ENCODE measurements around the gene RNF41.
"Not testable (repeated sequence)": the region's sequence is repeated elsewhere in the genome, so short reads cannot be mapped to it uniquely, and the experiment has no call there.

The RNF41 gene

DNA sequence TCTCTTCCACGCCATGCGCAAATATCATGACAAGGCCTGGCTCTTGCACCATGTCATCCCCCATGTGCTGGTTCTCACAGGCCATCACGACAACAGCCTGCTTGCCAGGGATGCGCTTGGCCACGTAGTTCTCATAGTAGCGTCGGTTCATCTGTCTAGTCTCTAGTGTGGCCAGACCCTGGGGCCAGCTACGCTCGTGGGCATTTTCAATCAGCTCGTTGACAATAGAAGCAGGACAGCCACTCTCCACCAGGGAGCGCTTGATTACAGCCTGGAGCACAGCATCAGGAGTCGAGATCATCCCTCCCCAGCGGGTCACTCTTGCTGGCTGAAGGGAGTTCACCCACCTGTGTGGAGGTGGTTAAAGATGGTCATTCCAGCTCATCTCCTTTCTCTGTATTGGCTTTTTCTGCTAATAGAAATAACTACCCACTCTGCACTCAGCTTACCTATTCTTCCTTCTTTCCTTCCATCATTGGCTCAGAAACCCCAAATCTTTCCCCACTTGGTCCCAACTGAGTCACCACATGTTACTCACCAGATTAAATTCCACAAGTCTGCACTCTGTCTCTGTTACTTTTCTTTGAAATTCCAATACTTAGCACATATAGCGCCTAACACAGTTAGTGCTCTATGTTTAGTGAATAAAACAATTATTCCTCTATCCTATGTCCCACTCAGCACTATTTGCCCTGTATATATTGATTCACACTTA, 15.1 kb downstream of the RNF41 start:
- DNase-seq: no peak

- DNase-seq: no peak
Measured at GRCh38 chr12:56205445-56205844, 16.3 kb downstream of the RNF41 start.

DNA sequence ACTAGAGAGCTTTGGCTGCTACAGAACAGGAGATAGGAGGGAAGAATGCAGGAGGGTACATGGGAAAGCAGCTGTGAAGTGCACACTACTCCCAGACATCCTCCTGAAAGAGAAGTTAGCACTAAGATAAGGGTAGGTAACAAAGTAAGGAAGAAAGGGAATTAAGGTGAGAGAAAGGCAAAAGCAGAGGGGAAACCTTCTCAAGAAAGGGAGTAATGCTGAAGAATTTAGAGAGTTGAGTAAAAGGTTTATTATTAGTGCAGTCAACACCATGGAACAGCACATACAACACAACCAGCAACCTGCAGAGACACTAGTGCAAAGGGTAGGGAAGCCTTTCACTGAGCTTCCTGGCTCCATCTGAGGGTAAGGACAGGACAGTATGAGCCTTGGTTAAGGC, 17.4 kb downstream of the RNF41 start:
- no peak for DNase-seq

GRCh38 chr12:56202838-56203237, 18.9 kb downstream of the RNF41 start:
- no peak for DNase-seq

GRCh38 chr12:56202366-56202765, 19.4 kb downstream of the RNF41 start:
- no peak for DNase-seq

DNA sequence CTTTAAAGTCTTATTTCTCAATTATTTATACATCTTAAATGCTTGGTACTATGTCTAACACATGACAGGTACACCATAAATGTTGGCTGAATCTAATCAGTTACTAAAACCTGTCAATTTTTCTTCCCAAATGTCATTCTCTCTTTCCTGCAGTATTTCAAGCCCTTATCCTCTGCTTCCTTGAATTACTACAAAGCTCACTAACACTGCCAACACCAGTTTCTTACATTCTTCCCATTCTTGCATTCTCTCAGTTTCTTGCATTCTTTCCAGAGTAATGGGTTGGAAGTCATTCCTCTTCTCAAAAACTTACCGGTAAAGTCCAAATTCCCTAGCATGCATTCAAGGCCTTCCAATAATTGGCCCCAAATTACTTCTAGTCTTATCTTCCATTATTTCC, 22.9 kb downstream of the RNF41 start:
- no peak for DNase-seq

DNA sequence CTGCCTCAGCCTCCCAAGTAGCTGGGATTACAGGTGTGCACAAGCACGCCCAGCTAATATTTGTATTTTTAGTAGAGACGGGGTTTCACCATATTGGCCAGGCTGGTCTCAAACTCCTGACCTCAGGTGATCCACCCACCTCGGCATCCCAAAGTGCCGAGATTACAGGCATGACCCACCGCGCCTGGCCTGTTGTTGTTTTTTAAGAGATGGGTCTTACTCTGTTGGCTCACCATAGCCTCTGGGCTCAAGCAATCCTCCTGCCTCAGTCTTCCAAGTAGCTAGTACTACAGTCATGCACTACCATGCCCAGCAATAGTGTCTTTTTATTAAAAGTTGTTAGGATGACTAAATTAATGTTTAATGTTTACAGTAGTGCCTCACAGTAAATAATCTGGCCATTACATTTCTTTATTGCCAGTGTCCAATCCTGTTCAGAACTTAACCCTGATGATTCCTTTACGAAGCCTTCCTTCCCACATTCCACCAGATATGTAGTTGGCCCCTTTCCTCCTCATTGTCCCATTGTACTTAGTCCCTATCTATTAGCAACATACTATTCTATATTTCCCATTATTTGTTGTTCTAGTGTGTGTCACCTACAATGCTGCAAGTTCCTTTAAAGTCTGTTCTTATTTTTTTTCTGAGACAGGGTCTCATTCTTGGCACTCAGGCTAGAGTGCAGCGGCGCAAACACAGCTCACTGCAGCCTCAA, 23.6 kb downstream of the RNF41 start:
- DNase-seq: no peak

- not testable (repeated sequence) for DNase-seq
Measured at GRCh38 chr12:56196818-56197550, 24.7 kb downstream of the RNF41 start.

- peak; percentile 62 for DNase-seq
Measured at GRCh38 chr12:56193025-56193578, 28.6 kb downstream of the RNF41 start.

DNA sequence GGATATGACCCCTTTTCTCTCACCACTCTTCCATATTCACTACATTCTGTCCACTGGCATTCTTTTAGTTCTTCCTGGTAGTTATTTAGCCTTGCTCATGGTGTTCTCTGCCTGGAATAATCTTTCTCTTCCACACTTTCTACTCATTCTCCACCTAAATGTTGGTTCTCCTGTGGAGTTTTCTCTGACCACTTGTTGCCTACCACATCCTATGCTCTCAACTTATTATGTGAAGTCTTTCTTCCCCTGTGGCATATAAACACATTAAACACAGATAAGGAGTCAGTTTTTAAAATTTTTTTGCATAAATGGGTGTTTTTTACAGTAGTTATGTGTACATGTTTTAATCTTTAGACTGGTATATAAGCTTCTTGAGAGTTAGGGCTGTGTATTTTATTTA, 29.1 kb downstream of the RNF41 start:
- no peak for DNase-seq

- no peak for DNase-seq
Measured at GRCh38 chr12:56190695-56191155, 31.0 kb downstream of the RNF41 start.

- DNase-seq: peak; percentile 62
Measured at GRCh38 chr12:56189918-56190694, 31.6 kb downstream of the RNF41 start.

DNA sequence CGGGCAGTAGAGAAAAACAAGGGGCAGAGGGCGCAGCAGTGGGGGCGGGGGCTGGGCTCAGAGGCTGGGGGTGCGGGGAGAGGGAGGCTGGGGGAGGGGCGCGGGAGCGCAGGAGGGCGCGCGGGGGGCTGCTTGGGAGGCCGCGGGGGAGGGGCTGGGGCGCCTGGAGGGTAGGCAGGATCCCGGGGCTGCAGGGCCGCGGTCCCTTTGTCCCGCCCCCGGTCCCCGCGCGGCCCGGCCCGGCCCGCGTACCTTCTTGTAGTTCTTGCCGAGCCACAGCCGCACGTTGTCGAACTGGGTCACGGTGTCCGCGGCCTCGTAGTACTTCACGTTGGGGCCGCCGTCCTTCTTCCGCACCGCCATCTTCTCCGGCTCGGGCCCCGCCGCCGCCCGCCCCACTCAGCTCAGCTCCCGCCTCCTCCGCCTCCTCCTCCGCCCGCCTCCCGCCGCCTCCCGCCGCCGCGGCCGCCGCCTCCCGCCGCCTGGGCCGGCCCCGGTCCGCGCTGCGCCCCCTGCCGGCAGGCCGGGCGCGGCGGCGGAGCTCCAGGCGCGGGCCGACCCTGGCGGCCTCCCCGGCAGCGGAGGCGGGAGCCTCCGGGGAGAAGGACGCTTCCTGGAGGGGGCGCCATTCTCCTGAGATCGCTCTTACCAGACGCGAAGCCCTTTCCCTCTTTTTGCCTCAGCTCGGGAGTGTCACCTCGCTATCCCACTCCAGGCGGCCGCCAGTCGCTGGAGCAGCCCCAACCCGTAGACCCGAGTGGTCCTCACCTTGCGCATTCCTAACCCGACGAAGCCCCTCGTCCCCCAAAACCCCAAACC, 32.4 kb downstream of the RNF41 start, which contains the start of gene SMARCC2:
SMARCC2 (minus strand) TSS at position 385 of the 819 bp plus-strand sequence; CDS start at position 363, 22 bp downstream.
- peak; percentile 70 for DNase-seq

DNA sequence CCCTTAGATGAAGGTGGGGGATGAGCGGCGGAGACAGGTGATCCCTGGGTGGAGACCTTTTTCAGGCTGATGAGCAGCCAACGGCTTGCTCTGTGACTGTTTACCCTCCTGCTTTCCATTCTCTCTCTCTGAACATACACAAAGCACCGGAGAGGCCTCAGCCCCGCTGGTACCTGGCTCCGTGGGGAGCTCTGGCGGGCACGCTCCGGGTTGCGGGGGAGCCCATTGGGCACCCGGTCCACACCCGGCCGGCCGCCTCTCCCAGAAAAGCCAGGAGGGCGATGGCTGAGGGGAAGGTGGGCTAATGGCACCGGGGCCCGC, 33.0 kb downstream of the RNF41 start:
- no peak for DNase-seq

DNA sequence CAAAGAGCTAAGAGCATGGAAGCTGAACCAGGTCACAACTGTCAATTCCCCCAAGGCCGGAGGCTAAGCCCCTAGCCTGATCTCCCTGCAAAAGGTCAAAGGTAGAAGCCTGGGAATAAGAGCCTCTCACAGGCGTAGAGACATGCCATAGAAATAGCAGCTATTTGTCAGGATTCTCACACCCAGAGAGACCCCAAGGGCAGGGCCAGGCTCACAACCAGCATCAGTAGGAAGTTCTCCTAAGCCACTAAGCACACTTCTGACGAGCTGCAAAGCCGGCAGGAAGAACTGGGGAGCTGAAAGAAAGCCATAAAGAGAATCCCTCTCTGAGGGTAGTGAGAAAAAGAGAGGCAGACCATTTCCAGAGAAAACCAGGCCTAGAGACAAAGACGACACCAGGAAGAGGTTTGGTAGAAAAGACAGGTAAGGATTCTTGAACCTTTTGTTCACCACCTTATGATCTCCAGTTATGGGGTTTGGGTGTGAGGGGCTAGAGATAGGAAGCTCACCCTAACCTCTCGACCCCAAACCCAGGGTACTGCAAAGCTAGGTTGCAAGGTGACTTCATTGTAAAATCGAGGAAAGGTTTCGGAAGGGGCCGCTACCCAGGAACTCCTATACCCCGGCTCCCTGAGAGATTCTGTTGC, 33.5 kb downstream of the RNF41 start:
- DNase-seq: no peak

DNA sequence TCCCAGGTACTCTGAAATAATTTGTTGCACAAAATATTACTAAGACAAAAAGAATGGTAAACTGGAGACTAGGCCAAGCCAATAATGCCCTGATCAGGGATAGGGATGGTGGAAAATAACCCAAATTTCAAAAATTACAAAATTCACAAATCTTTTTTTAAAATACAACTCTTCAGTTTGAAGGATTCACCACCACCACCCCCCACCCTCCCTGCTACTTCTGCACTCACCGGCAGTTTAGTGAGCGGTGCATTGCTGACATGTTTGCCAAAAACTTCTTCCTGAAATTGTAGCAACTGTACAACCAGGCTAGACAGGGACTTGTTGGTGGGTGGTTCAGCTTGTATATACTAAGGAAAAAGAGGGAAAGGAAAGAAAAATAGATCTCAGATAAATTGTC, 34.8 kb downstream of the RNF41 start:
- DNase-seq: no peak

DNA sequence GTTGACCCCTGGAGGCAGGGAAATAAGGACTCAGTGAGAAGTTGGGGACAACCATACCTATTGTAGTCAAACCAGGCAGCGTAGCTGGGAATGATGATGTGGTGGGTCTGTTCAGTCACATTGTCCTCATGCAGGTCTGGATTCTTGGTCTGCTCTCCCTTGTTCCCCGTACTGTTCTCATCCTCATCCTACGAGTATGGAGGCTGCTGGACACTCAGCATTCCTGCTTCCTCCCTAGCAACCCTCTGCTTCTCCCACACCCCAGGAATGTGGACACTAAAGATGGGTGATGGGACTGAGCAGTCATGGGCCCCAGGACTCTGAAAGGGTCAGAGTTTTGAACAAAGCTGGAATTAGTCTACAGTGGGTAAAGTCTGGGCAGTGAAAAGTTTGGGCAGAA, 43.4 kb downstream of the RNF41 start:
- DNase-seq: no peak

DNA sequence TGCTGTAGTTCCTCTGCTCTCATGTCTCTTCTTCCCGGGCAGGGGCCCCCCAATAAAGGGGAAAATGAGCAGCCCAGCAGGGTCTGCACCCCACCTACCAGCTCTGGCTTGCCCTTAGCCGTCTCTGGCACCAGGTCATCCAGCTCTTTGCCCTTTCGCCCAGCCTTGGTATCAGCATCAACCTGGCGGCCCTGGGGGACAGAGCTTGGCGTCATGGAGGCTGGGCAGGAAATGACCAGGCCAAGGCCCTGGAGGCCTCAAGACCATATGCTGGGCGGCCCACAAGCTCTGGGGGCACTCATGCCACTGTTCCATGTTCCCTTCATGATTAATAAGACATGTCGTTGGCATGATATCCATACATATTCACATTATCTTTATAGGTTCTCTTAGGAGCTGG, 48.9 kb downstream of the RNF41 start:
- DNase-seq: no peak

GRCh38 chr12:56169229-56169759, 52.4 kb downstream of the RNF41 start:
- no peak for DNase-seq

- DNase-seq: no peak
Measured at GRCh38 chr12:56165369-56165768, 56.4 kb downstream of the RNF41 start.

- DNase-seq: no peak
Measured at GRCh38 chr12:56164345-56164729, 57.4 kb downstream of the RNF41 start.

All from NCI-H1048 (cell line).